Measurements from ENCODE around the gene PDE9A. TPM values are rescaled to one million over a fixed set of nuclear protein-coding genes. Genes with fewer than 3 reads are reported as not detected.
A peak's percentile ranks its signal among the peaks of the same experiment; 100 is the strongest.

PDE9A gene
- total and polyA plus RNA-seq, 2 of the 4 experiments (the other 2 are of a cell fraction), result 0.89 to 0.90 TPM

GRCh38 chr21:42615924-42616323, 37.5 kb upstream of the PDE9A start:
- TF ChIP-seq MAZ (IDR thresholded peaks at IDR 0.05; ENCODE audit: borderline replicate concordance, low read depth, low read length) (no peak), RFX5 (IDR thresholded peaks at IDR 0.05; ENCODE audit: low read depth, low read length) (no peak), RCOR1 (IDR thresholded peaks at IDR 0.05; ENCODE audit: insufficient replicate concordance, low read length) (no peak), ELK1 (IDR thresholded peaks at IDR 0.05; ENCODE audit: borderline replicate concordance, low read depth, low read length) (no peak), RAD21 (IDR thresholded peaks at IDR 0.05; ENCODE audit: low read length) (no peak), SMC3 (IDR thresholded peaks at IDR 0.05; ENCODE audit: low read depth, low read length) (no peak), POLR2A (IDR thresholded peaks at IDR 0.05; ENCODE audit: low read depth, low read length) (no peak), CEBPB (IDR thresholded peaks at IDR 0.05; ENCODE audit: low read depth, low read length) (no peak), FOS (IDR thresholded peaks at IDR 0.05; ENCODE audit: low read depth, low read length) (no peak), MXI1 (IDR thresholded peaks at IDR 0.05; ENCODE audit: borderline replicate concordance, low read depth, low read length) (no peak), USF2 (IDR thresholded peaks at IDR 0.05; ENCODE audit: low read depth, low read length) (no peak), BHLHE40 (IDR thresholded peaks at IDR 0.05; ENCODE audit: low read depth, low read length) (no peak), CHD1 (IDR thresholded peaks at IDR 0.05; ENCODE audit: low read depth, low read length) (no peak), NFE2L2 (IDR thresholded peaks at IDR 0.05; ENCODE audit: low read depth, low read length) (no peak), MAFK (IDR thresholded peaks at IDR 0.05; ENCODE audit: low read depth, low read length) (no peak), CTCF (conservative IDR thresholded peaks at IDR 0.05; ENCODE audit: low read depth, low read length) (no peak)
- CTCF ChIA-PET, result no interaction called here
- intact Hi-C loops (cut with micrococcal nuclease) (no loop called here), dilution Hi-C loops (cut with HindIII; ENCODE audit: low sequenced_read_pairs, unreplicated experiment) (no loop called here), in situ Hi-C loops (cut with MboI; ENCODE audit: low sequenced_read_pairs) (no loop called here)
- Histone ChIP-seq H3K4ac (ENCODE audit: low read depth, low read length) (no peak overlapping the region), H4K91ac (ENCODE audit: insufficient read depth, low read depth, low read length) (no peak overlapping the region), H3K27me3 (ENCODE audit: control insufficient read depth, insufficient read depth, low read length) (peaks cover 30% of the 10 kb centered on the region), H3K14ac (replicated peaks; ENCODE audit: low read depth, low read length) (no peak overlapping the region), H2AK5ac (ENCODE audit: low read depth, low read length) (no peak overlapping the region), H3K23ac (ENCODE audit: low read depth, low read length) (no peak overlapping the region), H3K4me1 (ENCODE audit: control insufficient read depth, insufficient read depth, low read length) (no peaks in the 10 kb centered on the region), H2BK120ac (ENCODE audit: low read depth, low read length) (no peak overlapping the region), H3K79me1 (ENCODE audit: low read depth in 1 of 2, low read length in 2 of 2) (no peaks in the 10 kb centered on the region), H3K9ac (ENCODE audit: low read depth, low read length) (no peak overlapping the region), H3K9me1 (ENCODE audit: insufficient read depth, low read length) (no peaks in the 10 kb centered on the region), H3K36me3 (ENCODE audit: control insufficient read depth, insufficient read depth, low read length) (no peaks in the 10 kb centered on the region), H4K20me1 (ENCODE audit: insufficient read depth, low read length) (no peaks in the 10 kb centered on the region), H2AK9ac (replicated peaks; ENCODE audit: low read depth, low read length, poor library complexity) (no peak overlapping the region), H2BK20ac (ENCODE audit: low read depth, low read length) (no peak overlapping the region), H4K8ac (ENCODE audit: low read depth in 2 of 2, low read length in 2 of 2) (no peak overlapping the region), H3K27ac (ENCODE audit: insufficient read depth, low read length) (no peak overlapping the region), H3K4me3 (ENCODE audit: insufficient read depth, low read depth, low read length) (no peak overlapping the region), H2BK15ac (ENCODE audit: low read depth, low read length) (no peak overlapping the region), H4K5ac (ENCODE audit: low read depth, low read length) (no peak overlapping the region), H3K18ac (ENCODE audit: low read depth, low read length) (no peak overlapping the region), H3K56ac (ENCODE audit: extremely low read depth, insufficient read depth, low read length) (no peak overlapping the region), H3K9me3 (ENCODE audit: control insufficient read depth, insufficient read depth, low read length) (peaks cover 3% of the 10 kb centered on the region; the same call in 1 of the 2 replicates), H2AFZ (replicated peaks; ENCODE audit: low read length, poor library complexity) (peak overlapping the region; percentile 32), H2BK5ac (ENCODE audit: low read depth, low read length, poor library complexity, severe bottlenecking) (peak overlapping the region; percentile 79), H3K4me2 (ENCODE audit: low read depth, low read length) (no peak overlapping the region)
- BruUV-seq (replicated peaks), result no TSS peak
- POLR2A ChIA-PET (ENCODE audit: unreplicated experiment), result no interaction called here
- ATAC-seq (ENCODE audit: low read depth) (no peak), DNase-seq (no peak)
- 21% methylated on average over 2 of the region's 3 CpGs; no CpG with 5 or more reads in 1 of the 2 experiments for WGBS, 2 experiments (ENCODE audit: extremely low coverage in 2 of 2, insufficient read length in 1 of 2)
